Measurements from ENCODE around the gene IL18. TPM values are rescaled to one million over a fixed set of nuclear protein-coding genes. Genes with fewer than 3 reads are reported as not detected.
A peak's percentile ranks its signal among the peaks of the same experiment; 100 is the strongest.

Gene IL18
- 100 to 1,000 TPM; 161 to 329 (median 184) TPM for total RNA-seq

DNA sequence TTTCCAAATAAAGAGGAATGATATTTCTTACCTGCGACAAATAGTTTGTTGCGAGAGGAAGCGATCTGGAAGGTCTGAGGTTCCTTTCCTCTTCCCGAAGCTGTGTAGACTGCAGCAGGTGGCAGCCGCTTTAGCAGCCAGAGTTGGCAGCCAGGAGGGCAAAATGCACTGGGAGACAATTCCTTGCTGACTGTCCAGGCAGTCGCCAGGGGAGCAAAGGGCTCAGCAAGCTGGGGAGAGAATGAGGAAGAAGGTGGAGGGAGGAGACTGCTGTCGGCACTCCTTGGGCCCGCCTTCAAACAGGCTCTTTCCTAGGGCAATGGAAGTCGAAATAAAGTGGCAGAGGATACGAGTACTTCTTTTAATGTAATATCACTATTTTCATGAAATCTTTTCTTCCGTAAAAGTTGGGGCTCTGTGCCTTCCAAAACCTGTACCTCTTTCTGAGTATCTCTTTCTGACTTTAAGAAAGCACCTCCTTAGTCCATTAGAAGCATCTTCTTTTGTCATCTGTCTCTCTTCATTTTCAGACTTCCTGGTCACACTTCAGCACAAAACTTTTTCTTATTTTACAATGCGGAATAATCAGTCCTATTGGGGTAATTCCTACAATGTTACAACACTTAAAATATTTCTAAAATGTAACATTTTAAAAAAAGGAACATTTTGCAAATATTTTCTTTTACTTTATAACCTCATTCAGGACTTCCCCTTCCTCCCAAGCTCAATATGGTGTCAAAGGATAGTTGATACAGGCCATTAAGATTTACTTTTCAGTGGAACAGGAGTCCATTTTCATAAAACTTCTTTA lies at the start of gene IL18:
Gene IL18 (minus strand): TSS at position 220 of the 811 bp plus-strand sequence. CDS start 9,041 bp downstream, outside the sequence.
- DNase-seq (ENCODE audit: low spot score in 2 of 2): peak in 1 of 2 donors; percentile 72
- peaks cover 47% of the 10 kb centered on the region for H3K4me1 ChIP-seq
- no peaks in the 10 kb centered on the region for H3K9me3 ChIP-seq
- no peaks in the 10 kb centered on the region for H3K36me3 ChIP-seq
- TF ChIP-seq POLR2A (IDR thresholded peaks at IDR 0.05) (no peak), POLR2AphosphoS5 (IDR thresholded peaks at IDR 0.05) (no peak), EP300 (IDR thresholded peaks at IDR 0.05) (no peak)
- TF ChIP-seq, protein P1, sequence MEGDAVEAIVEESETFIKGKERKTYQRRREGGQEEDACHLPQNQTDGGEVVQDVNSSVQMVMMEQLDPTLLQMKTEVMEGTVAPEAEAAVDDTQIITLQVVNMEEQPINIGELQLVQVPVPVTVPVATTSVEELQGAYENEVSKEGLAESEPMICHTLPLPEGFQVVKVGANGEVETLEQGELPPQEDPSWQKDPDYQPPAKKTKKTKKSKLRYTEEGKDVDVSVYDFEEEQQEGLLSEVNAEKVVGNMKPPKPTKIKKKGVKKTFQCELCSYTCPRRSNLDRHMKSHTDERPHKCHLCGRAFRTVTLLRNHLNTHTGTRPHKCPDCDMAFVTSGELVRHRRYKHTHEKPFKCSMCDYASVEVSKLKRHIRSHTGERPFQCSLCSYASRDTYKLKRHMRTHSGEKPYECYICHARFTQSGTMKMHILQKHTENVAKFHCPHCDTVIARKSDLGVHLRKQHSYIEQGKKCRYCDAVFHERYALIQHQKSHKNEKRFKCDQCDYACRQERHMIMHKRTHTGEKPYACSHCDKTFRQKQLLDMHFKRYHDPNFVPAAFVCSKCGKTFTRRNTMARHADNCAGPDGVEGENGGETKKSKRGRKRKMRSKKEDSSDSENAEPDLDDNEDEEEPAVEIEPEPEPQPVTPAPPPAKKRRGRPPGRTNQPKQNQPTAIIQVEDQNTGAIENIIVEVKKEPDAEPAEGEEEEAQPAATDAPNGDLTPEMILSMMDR (IDR thresholded peaks at IDR 0.05): no peak
- peak within 1 kb of the TSS; percentile 42 for H3K4me3 ChIP-seq
- H3K27me3 ChIP-seq: no peaks in the 10 kb centered on the region
- 46% methylated on average over 12 of the region's 12 CpGs for WGBS
- H3K27ac ChIP-seq: peak within 1 kb of the TSS; percentile 68

DNA sequence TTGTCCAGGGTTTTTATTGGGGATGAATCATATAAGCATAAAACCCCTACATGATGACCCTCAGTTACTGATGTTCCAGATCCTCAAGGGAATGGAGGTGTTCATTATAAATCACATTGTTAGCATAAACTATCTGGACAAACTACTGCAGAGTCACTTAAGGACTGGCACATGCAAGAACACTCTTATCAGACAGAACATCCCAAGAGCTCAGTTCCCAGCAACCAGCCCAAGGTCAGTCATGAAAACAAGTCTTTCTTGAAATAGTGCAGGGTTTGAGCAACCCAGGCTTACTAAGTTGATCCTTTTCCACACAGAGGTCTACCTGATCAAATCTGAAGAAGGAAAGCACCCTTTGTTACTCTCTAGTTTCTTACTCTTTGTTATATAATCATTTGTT lies 48.8 kb upstream of the IL18 start:
- TF ChIP-seq, protein P1 (IDR thresholded peaks at IDR 0.05): no peak
- no peak for TF ChIP-seq EP300 (IDR thresholded peaks at IDR 0.05)
- no peak for TF ChIP-seq POLR2A (IDR thresholded peaks at IDR 0.05)
- TF ChIP-seq POLR2AphosphoS5 (IDR thresholded peaks at IDR 0.05): no peak

DNA sequence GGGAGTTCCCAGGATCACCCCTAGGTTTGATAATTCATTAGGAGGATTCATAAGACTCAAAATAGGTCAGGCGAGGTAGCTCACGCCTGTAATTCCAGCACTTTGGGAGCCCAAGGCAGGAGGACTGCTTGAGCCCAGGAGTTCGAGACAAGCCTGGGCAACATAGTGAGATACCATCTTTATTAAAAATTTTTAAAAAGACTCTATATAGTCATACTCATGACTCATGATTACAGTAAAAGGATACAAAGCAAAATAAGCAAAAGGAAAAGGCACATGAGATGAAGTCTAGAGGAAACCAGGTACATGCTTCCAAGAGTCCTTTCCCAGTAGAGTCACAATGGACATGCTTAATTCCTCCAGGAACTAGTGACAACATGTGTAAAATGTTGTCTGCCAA lies 48.4 kb upstream of the IL18 start:
- no peaks in the 10 kb centered on the region for H3K4me1 ChIP-seq
- H3K9me3 ChIP-seq: no peaks in the 10 kb centered on the region
- no peaks in the 10 kb centered on the region for H3K36me3 ChIP-seq
- H3K27ac ChIP-seq: no peak overlapping the region
- TF ChIP-seq POLR2AphosphoS5 (IDR thresholded peaks at IDR 0.05) (no peak), POLR2A (IDR thresholded peaks at IDR 0.05) (no peak), EP300 (IDR thresholded peaks at IDR 0.05) (no peak)
- TF ChIP-seq, protein P1 (IDR thresholded peaks at IDR 0.05): no peak
- 65% methylated on average over 3 of the region's 3 CpGs for WGBS
- H3K4me3 ChIP-seq: no peak overlapping the region
- H3K27me3 ChIP-seq: no peaks in the 10 kb centered on the region
- DNase-seq (ENCODE audit: low spot score in 2 of 2): no peak

More for the DNA sequence above, 48.8 kb upstream of the IL18 start:
- H3K36me3 ChIP-seq: no peaks in the 10 kb centered on the region
- DNase-seq (ENCODE audit: low spot score in 2 of 2): no peak
- H3K4me3 ChIP-seq: no peak overlapping the region
- no peak overlapping the region for H3K27ac ChIP-seq
- no peaks in the 10 kb centered on the region for H3K4me1 ChIP-seq
- H3K9me3 ChIP-seq: no peaks in the 10 kb centered on the region
- H3K27me3 ChIP-seq: no peaks in the 10 kb centered on the region

DNA sequence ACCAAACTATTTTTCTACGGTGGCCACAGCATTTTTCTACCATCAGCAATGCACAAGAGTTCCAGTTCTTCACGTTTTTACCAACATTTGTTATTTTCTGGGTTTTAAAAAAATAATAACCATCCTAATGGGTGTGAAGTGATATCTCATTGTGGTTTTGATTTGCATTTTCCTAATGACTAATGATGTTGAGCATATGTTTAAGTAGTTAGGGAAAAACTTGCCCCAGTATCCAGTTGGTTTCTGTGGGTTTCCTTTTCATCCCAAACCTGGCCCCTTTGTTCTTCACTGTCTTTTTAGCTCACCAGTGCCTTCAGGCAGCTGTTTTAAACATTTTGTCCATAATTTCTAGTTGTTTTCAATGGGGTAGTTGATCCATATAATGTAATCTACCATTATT lies 47.6 kb upstream of the IL18 start:
- no peaks in the 10 kb centered on the region for H3K9me3 ChIP-seq
- no peak for TF ChIP-seq POLR2A (IDR thresholded peaks at IDR 0.05)
- no peak for TF ChIP-seq POLR2AphosphoS5 (IDR thresholded peaks at IDR 0.05)
- TF ChIP-seq, protein P1 (IDR thresholded peaks at IDR 0.05): no peak
- TF ChIP-seq EP300 (IDR thresholded peaks at IDR 0.05): no peak
- H3K4me1 ChIP-seq: no peaks in the 10 kb centered on the region
- no peaks in the 10 kb centered on the region for H3K27me3 ChIP-seq
- DNase-seq (ENCODE audit: low spot score in 2 of 2): no peak
- no peak overlapping the region for H3K4me3 ChIP-seq
- H3K36me3 ChIP-seq: no peaks in the 10 kb centered on the region
- H3K27ac ChIP-seq: no peak overlapping the region
- WGBS: 51% methylated on average over 2 of the region's 2 CpGs

DNA sequence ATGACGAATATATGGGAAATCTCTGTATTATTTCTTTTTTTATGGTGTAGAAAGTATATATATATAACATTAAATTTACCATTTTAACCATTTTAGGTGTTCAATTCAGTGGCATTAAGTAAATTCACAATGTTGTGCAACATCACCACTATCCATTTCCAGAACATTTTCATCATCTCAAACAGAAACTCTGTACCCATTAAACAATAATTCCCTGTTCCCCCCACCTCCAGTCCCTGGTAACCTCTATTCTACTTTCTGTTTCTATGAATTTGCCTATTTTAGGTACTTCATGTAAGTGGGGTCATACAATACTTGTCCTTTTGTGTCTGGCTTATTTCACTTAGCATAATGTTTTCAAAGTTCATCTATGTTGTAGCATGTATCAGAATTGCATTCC lies 47.0 kb upstream of the IL18 start:
- TF ChIP-seq, protein P1 (IDR thresholded peaks at IDR 0.05): no peak
- TF ChIP-seq POLR2A (IDR thresholded peaks at IDR 0.05): no peak
- no peak for TF ChIP-seq EP300 (IDR thresholded peaks at IDR 0.05)
- no peak for TF ChIP-seq POLR2AphosphoS5 (IDR thresholded peaks at IDR 0.05)
- WGBS: 87% methylated on average over 1 of the region's 1 CpG
- H3K4me3 ChIP-seq: no peak overlapping the region
- no peaks in the 10 kb centered on the region for H3K4me1 ChIP-seq
- no peaks in the 10 kb centered on the region for H3K9me3 ChIP-seq
- H3K27ac ChIP-seq: no peak overlapping the region
- H3K27me3 ChIP-seq: no peaks in the 10 kb centered on the region
- peaks cover 3% of the 10 kb centered on the region for H3K36me3 ChIP-seq
- no peak for DNase-seq (ENCODE audit: low spot score in 2 of 2)

Measured in suprapubic skin (tissue), 4 donors.